ENCODE measurements around the gene SETD4.

The SETD4 gene

DNA sequence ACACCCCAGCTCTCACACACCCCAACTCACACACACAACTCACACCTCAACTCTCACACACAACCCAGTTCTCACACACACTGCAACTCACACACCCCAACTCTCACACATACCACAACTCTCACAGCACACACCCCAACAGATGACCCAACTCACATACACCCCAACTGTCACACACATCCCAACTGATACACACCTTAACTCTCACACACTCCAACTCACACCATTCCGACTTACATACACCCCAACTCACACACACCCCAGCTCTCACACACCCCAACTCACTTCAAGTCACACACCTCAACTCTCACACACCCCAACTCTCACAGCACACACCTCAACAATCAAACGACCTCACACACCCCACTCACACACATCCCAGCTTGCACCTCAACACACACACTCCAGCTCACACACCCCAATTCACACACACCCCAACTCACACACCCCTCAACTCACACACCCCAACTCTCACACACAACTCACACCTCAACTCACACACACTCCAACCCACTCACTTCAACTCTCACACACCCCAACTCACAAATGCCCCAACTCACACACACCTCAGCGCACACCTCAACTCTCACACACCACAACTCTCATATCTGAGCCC, 66.3 kb downstream of the SETD4 start:
- no peak overlapping the region for H3K4me3 ChIP-seq (ENCODE audit: low read depth, low read length)
- TF ChIP-seq, protein P1, sequence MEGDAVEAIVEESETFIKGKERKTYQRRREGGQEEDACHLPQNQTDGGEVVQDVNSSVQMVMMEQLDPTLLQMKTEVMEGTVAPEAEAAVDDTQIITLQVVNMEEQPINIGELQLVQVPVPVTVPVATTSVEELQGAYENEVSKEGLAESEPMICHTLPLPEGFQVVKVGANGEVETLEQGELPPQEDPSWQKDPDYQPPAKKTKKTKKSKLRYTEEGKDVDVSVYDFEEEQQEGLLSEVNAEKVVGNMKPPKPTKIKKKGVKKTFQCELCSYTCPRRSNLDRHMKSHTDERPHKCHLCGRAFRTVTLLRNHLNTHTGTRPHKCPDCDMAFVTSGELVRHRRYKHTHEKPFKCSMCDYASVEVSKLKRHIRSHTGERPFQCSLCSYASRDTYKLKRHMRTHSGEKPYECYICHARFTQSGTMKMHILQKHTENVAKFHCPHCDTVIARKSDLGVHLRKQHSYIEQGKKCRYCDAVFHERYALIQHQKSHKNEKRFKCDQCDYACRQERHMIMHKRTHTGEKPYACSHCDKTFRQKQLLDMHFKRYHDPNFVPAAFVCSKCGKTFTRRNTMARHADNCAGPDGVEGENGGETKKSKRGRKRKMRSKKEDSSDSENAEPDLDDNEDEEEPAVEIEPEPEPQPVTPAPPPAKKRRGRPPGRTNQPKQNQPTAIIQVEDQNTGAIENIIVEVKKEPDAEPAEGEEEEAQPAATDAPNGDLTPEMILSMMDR (IDR thresholded peaks at IDR 0.05; ENCODE audit: low read depth, low read length), result no peak
- TF ChIP-seq MYC (IDR thresholded peaks at IDR 0.05; ENCODE audit: low read depth, low read length) (no peak), POLR2A (IDR thresholded peaks at IDR 0.05; ENCODE audit: extremely low read depth, insufficient read length) (no peak)
- TF ChIP-seq, protein P2, sequence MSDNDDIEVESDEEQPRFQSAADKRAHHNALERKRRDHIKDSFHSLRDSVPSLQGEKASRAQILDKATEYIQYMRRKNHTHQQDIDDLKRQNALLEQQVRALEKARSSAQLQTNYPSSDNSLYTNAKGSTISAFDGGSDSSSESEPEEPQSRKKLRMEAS (IDR thresholded peaks at IDR 0.05; ENCODE audit: low read depth, low read length), result no peak
- DNase-seq (ENCODE audit: low read depth), result no peak

DNA sequence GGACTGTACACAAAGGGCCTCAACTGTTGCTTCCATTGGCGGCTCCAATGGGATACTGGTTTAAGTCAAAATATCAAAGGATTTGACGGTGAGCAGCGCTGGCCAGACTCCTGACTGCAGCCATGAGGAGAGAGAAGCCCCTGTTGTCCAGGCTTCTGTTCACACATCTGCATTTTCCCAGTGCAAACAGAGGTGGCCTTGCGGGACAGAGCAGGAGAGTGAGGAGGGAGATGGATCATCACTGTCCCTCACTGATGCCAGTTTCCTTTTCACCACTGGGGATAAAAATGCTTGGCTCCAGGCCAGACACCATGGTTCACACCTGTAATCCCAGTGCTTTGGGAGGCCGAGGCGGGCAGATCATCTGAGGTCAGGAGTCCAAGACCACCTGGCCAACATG, 69.2 kb downstream of the SETD4 start:
- TF ChIP-seq, protein P2 (IDR thresholded peaks at IDR 0.05; ENCODE audit: low read depth, low read length), result no peak
- TF ChIP-seq MYC (IDR thresholded peaks at IDR 0.05; ENCODE audit: low read depth, low read length) (no peak), POLR2A (IDR thresholded peaks at IDR 0.05; ENCODE audit: extremely low read depth, insufficient read length) (no peak)
- TF ChIP-seq, protein P1 (IDR thresholded peaks at IDR 0.05; ENCODE audit: low read depth, low read length), result no peak
- DNase-seq (ENCODE audit: low read depth), result no peak
- H3K4me3 ChIP-seq (ENCODE audit: low read depth, low read length), result no peak overlapping the region

DNA sequence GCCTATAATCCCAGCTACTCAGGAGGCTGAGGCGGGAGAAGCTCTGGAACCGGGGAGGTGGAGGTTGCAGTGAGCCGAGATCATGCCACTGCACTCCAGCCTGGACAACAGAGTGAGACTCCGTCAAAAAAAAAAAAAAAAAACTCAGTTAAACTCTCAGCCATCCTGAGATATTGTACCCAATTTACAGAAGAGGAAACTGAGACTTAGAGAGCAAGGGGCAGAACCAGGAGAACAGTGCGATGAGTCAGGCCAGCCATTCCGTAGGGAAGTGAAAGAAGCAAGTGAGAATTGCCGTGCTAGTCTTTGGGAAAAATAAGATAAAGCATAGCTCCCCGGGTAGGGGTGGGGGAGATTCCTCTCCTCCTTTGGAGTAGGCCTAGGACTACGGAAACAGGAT, 69.7 kb downstream of the SETD4 start:
- no peak for TF ChIP-seq POLR2A (IDR thresholded peaks at IDR 0.05; ENCODE audit: extremely low read depth, insufficient read length)
- no peak for DNase-seq (ENCODE audit: low read depth)
- H3K4me3 ChIP-seq (ENCODE audit: low read depth, low read length), result no peak overlapping the region

DNA sequence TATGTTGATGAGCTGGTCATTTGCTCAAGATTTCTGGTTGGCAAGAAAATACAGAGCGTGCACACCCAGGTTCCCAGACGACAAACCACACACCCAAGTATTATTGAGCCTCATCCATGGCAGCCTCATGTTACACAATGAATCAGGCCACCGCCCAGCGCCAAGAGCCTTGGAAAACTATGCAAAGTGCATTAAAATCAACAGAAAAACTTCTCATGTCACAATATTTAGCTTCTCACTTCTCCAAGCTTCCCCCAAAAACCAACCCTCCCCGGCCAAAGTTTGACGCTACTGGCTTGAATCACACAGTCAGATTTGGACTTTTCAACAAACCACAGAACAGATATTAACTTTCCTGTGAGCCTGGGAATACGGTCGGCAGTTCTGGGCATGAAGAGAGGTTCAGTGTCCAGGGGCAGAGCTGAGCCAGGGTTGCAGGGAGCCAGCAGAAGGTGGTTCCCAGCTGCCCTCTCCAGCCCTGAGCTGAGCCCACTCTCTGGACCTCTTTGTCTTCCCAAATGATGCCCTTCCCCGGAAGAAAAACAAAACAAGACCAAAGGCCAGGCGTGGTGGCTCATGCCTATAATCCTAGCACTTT, 71.1 kb downstream of the SETD4 start:
- H3K4me3 ChIP-seq (ENCODE audit: low read depth, low read length), result no peak overlapping the region
- no peak for DNase-seq (ENCODE audit: low read depth)
- TF ChIP-seq MYC (IDR thresholded peaks at IDR 0.05; ENCODE audit: low read depth, low read length) (no peak), POLR2A (IDR thresholded peaks at IDR 0.05; ENCODE audit: extremely low read depth, insufficient read length) (no peak)
- TF ChIP-seq, protein P2 (IDR thresholded peaks at IDR 0.05; ENCODE audit: low read depth, low read length), result no peak
- TF ChIP-seq, protein P1 (IDR thresholded peaks at IDR 0.05; ENCODE audit: low read depth, low read length), result no peak

DNA sequence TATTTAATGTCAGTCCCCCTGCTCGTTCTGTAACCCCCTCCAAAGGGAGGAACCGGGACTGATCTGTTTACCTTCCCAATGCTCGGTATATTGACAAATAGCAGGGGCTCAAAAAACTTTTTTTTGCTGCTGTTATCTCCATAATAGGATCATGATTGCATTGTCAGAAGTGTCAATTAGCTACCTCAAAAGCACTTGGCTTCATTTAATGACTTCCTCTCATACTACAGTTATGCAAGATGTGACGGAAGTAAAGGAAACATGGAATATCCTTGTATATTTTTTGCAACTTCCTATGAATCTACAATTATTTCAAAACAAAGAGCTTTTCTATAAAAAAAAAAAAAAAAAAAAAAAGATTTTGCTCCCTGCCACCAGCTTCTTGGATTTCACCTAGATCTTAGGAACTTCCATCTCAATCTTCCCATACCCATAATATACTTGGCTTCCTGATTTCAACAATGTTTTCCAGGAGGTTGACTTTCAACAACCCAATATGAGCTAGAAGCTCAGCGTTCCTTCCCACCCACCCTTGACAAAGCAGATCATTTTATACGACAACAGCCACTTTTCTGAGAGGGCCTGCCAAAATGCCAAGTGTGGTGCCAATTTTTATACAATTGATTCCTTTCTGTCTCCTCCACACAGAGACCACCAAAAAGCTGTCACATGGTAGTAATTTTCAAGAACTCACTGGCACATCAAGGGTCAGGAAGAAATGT, 71.7 kb downstream of the SETD4 start:
- no peak overlapping the region for H3K4me3 ChIP-seq (ENCODE audit: low read depth, low read length)
- peak; percentile 46 for DNase-seq (ENCODE audit: low read depth)
- TF ChIP-seq POLR2A (IDR thresholded peaks at IDR 0.05; ENCODE audit: extremely low read depth, insufficient read length) (no peak), MYC (IDR thresholded peaks at IDR 0.05; ENCODE audit: low read depth, low read length) (no peak)
- TF ChIP-seq, protein P1 (IDR thresholded peaks at IDR 0.05; ENCODE audit: low read depth, low read length), result no peak
- TF ChIP-seq, protein P2 (IDR thresholded peaks at IDR 0.05; ENCODE audit: low read depth, low read length), result no peak

DNA sequence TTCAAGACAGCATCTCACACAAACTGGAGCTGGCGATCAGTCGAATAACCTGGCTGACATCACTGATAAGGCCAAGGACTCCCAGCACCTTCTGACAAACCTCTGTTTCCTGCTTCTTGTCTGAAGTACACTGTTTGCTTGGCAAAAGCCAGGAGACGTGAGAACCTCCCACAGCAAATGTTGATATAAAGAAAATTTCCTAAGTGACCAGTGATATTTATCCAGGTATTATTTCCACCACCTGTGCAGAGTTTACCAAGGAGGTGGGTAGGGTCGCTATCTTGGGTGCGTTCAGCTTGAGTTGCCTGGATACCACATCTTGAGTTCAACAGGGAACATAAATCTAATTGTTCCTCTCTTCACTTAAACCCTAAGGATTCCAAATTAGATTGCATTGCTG, 72.9 kb downstream of the SETD4 start:
- TF ChIP-seq POLR2A (IDR thresholded peaks at IDR 0.05; ENCODE audit: extremely low read depth, insufficient read length), result no peak
- TF ChIP-seq, protein P2 (IDR thresholded peaks at IDR 0.05; ENCODE audit: low read depth, low read length), result no peak
- no peak for TF ChIP-seq MYC (IDR thresholded peaks at IDR 0.05; ENCODE audit: low read depth, low read length)
- TF ChIP-seq, protein P1 (IDR thresholded peaks at IDR 0.05; ENCODE audit: low read depth, low read length), result no peak
- DNase-seq (ENCODE audit: low read depth), result no peak
- no peak overlapping the region for H3K4me3 ChIP-seq (ENCODE audit: low read depth, low read length)
